Inflammatory macrophage treated with lipopolysaccharide for 4 hours (primary cell): ENCODE results near the gene SEH1L.
"Not testable (repeated sequence)": the region's sequence is repeated elsewhere in the genome, so short reads cannot be mapped to it uniquely, and the experiment has no call there.

Experiments
- DNase-seq: peaks from one replicate; pipeline ENCODE4 v3.0.0-alpha.2; 2020

Gene SEH1L

DNA sequence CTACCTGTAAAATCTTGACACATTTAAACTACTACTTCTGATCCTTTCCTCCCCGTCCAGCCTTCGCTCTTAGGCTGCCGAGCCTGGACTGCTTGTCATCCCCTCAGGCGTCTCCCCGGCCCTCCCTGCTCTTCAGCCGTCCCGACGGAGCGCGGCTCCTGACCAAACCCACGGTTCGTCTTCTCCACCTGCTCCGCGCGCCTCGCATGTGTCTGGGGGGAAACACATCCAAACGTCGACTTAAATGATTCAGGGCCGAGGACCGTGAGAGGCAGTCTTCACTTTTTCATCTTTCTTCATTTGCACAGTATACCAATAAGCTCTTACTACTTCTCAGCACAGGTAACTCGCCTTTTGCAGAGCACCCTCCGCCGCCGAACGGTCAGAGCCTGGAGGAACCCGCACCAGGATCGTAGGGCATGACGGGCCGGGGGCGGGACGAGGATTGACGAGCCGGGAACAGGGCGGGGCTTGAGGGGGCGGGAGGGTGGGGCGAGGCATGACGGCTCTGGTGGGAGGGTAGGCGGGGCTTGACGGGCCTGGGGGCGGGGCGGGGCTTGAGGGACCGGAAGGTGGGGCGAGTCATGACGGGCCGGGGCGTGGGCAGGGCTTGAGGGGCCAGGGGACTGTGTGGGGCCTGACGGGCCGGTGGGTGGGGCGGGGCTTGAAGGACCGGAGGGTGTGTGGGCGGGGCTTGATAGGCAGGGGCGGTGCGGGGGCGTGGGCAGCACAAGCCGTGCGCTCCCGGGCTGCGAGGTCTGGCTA lies at the start of gene SEH1L:
SEH1L (plus strand) TSS at position 727 of the 765 bp plus-strand sequence. CDS start 111 bp downstream, outside the sequence.
- DNase-seq = peak; percentile 99

GRCh38 chr18:12901208-12901607 lies 46.6 kb upstream of the SEH1L start:
- not testable (repeated sequence) for DNase-seq

DNA sequence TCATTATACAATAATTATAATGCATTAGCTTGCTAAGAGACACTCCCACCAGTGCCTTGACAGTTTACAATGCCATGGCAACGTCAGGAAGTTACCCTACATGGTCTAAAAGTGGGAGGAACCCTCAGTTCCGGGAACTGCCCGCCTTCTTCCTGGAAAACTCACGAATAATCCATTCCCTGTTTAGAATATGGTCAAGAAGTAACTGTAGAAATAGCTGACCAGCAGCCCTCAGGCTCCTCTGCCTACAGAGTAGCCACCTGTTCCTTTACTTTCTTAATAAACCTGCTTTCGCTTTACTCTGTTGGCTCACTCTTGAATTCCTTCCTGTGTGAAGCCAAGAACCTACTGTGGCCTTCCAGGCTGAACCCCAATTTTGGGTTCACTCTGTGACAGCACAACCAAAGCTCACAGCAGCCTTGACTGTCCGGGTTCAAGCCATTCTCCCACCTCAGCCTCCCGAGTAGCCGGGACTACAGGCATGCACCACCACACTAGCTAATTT lies 43.7 kb upstream of the SEH1L start:
- peak; percentile 57 for DNase-seq

DNA sequence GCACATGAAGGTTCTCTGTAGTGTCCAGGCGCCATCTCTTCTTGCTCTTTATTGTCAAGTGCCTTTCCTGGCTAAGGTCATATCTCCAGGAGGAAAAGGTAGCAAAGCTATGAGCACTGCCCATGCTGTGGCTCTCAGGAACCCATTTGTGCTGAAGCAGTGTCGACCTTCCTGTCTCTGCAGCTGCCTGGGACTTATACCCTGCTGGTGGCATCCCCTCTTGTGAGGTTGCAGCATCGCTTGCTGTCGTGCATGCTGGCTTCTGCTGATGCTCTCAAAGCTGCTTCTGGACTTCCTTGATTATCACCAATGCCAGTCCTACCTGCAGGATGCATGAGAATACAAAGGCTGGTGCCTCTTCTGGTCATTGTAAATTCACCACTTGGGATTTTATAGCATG lies 41.7 kb upstream of the SEH1L start:
- DNase-seq = no peak

DNA sequence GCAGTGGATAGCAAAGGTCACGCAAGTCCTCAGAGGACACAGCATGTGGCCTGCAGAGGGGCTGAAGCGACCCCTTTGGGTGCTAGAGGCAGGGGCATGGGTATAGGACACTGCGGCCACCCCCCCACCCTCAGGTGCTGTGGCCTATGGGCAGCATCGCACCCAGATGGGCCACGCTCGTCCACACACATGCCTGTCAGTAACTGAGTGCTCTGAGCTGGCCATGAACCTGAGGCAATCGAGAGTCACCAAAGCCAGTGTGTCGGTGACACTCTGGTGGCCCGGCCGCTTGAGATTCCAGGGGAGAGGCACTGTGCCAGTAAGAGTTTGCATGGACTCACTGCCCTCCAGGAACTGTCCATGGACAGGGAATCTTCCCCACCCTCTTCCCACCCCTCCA lies 41.0 kb upstream of the SEH1L start:
- DNase-seq = no peak

DNA sequence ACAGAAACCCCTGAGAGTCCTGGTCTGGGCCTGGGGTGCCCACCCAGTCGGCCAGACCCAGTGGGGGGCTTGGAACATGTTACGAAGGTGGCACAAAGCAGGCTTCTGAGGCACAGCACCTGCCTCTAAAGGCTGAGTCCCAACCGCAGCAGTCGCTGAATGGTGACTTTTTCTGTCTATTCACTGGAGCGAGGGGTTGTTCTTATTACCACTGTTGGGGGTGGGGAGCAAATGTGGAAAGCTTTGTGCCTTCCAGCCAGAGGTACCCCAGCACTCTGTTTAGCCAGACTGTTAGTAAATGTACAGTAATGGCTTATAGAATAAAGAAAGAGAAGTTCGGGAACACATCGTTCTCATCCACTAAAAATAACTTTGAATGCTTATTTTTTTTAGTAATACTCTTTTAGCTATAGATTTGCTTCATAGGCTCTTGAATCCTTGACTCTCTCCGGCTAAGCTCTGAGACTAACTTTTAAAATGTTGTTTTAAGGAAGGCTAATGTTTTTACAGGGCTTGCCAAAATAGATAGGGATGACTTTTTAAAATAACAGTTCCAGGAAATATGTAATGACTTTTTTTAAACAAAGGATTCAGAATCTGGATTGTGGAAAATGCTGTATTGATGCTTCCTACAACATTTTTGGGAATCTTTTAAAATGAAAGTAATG lies 40.4 kb upstream of the SEH1L start:
- DNase-seq = no peak

DNA sequence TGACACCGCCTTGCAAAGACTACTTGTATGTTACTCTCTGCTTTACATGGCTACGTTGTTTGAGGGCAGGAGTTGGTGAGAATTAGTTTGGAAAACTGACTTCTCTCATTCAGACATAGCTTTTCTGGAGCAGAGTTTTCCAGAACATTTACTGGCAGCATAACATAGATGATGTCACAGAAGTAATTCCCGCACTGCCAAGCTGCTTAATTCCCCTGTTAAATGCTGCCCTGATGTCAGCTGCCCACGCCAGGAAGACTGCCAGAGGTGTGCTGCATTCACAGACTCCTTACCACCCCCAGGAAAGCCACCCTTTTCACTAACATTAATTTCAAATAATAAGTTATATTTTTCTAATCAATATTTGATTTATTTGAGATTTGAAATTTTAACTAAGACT lies 39.1 kb upstream of the SEH1L start:
- no peak for DNase-seq

DNA sequence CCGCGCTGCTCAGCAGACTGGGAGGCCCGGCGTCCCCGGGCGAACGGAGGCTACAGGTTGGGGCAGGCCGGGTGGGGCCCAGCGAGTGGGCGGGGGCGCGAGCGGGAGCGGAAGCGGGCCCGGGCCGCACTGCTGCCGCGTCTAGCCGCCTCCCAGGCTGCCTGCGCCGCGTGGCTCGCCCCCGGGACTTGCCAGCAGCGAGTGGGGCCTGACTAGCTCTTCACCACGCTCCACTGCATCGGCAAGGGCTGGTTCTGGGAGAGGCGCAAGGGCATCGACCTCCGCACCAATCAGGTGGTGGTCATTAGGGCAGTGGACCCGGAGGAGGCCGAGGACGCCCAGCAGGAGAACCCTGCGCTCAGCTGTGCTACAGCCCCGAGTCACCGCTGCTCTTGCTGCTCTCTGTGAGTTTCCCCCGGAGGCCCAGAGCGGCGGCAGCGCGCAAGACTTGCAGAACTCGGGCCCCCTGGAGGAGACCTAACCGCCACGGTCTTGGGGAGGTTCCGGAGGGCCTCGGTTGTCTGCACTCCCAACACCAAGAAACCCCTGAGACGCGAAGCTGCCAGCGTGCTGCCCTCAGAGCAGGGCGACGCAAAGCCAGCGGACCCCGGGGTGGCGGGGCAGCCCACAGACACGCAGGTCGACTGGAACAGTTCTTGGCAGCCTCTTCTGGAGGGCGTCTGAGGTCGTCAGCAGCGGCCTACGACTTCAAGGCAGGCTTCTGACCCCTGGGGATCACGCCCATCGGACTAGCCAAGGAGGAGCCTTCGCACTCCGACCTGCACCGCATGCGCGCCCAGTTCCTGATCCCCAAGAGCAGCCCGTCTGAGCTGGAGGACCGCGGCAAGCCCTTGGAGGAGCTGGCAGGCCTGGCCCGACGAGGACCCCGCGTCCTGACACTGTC lies 36.5 kb upstream of the SEH1L start:
- peak; percentile 39 for DNase-seq

GRCh38 chr18:12911929-12912703 lies 35.7 kb upstream of the SEH1L start:
- DNase-seq = no peak

- DNase-seq = no peak
Measured at GRCh38 chr18:12921178-12921577, 26.6 kb upstream of the SEH1L start.

GRCh38 chr18:12922266-12922665 lies 25.5 kb upstream of the SEH1L start:
- DNase-seq = no peak

- DNase-seq = no peak
Measured at GRCh38 chr18:12924616-12925015, 23.2 kb upstream of the SEH1L start.

DNA sequence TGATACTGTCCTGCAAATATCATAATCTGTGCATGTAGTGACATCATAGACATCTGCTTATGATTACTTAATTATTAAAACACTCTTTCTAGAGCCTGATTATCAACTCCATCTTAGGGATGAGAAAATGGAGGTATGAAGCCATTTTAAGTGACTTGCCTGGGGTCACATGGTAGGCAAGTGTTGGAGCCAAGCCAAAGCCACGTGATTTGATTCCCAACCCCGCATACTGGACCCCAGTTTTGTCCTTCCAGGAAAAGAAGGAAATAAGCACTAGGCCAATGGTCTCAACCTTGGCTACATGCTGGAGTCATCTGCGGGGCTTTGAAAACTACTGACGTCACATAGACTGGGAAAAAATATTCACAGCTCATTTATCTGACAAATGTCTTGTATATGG lies 19.6 kb upstream of the SEH1L start:
- no peak for DNase-seq

DNA sequence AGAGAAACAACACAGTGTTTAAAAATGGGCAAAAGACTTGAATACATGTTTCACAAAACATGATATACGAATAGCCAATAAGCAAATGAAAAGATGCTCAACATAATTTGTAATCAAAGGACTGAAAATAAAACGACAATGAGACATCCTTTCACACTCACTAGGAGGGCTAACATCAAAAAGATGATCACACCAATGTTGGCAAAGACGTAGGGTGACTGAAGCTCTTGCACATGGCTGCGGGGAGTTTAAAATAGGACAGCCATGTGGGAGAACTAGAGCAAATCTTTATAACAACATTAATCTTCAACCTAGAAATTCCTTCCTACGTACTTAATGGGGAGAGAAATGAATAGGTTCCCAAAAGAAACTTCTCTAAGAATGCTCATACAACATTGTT lies 19.2 kb upstream of the SEH1L start:
- no peak for DNase-seq

DNA sequence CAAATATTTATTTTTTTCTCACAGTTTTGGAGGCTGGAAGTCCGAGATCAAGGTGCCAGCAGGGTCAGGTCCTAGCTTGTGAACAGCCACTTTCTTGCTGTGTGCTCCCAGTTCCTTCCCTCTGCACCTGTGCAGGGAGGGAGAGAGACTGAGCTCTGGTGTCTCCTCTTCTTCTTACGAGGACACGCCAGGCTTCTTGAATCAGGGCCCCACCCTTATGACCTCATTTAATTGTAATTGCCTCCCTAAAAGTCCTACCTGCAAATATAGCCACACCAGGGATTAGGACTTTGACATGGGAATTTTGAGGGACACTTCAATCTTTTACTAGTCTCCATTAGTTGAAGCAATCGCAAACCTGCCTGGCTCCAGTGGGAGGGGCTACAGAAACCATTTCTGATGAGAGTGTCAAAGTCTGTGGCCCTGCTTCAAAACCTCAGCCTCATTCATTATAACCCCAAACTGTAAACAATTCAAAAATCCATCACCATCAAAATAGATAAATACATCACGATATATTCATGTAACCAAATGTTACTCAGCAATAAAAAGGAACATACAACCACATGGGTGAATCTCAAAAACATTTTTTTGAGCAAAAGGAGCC lies 18.2 kb upstream of the SEH1L start:
- no peak for DNase-seq

- no peak for DNase-seq
Measured at GRCh38 chr18:12930376-12930775, 17.4 kb upstream of the SEH1L start.

- no peak for DNase-seq
Measured at GRCh38 chr18:12930908-12931307, 16.9 kb upstream of the SEH1L start.

- no peak for DNase-seq
Measured at GRCh38 chr18:12933327-12933726, 14.5 kb upstream of the SEH1L start.

DNA sequence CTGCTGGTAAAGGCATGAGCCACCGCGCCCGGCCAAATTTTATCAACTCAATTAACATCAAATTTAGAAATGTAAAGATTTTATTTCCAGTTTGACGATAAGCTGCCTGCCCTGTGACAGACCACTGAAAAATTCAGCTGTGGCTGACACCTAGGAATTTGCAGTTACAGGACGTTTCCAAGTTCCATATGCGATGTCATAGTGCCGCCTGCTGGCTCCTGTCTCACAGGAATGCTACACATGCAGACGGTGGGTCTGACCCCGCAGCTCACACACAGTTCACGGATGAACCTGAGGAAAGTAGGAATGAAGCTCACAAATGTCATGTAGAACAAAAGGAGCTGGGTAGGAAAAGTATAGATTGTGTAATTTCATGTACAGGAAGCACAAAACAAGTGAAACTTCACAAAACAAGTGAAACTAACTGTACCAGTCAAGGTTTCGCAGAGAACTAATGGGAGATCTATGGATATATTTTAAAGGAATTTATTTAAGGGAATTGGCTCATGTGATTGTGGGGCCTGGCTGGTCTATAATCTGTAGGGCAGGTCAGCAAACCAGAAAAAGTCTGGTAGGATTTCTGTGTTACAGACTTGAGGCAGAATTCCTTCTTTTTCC lies 13.2 kb upstream of the SEH1L start:
- DNase-seq = peak; percentile 77

GRCh38 chr18:12939162-12939561 lies 8.6 kb upstream of the SEH1L start:
- no peak for DNase-seq

- no peak for DNase-seq
Measured at GRCh38 chr18:12943215-12943614, 4.6 kb upstream of the SEH1L start.

DNA sequence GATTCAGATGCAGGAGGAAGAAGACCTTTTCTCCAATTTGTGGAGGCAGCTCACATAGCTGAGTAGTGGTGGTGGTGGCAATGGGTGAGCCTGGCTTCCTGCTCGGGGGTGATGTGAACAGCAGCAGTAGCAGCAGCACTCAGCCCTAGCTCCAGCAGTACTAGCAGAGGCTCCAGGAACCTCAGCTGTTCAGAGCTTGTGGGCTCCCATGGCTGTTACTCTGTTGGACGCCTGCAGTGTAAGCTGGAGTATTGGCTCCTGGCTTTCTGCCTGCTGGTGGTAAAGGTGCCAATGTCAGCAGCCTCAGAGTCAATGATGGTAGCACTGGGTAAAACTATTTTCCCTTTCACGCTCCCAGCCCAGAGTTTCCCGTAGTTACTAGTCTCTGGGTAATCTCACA lies 3.1 kb upstream of the SEH1L start:
- DNase-seq = peak; percentile 18
